ENCODE results near the gene CHCHD1.
"Not testable (repeated sequence)": the region's sequence is repeated elsewhere in the genome, so short reads cannot be mapped to it uniquely, and the experiment has no call there.

DNA sequence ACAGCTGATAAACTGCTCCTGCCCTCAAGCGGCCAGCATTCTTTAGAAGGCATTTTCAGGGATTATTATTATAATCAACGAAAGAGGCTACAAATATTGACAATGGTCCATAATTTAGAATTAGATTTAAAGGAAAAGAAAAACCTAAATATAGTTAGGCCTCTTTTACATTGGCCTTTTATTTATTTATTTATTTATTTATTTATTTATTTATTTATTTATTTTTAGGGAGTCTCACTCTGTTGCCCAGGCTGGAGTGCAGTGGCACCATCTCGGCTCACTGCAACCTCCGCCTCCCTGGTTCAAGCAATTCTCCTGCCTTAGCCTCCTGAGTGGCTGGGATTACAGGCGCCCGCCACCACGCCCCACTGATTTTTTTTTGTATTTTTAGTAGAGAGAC is 47.2 kb downstream of the CHCHD1 start:
- TF ChIP-seq, protein P1, sequence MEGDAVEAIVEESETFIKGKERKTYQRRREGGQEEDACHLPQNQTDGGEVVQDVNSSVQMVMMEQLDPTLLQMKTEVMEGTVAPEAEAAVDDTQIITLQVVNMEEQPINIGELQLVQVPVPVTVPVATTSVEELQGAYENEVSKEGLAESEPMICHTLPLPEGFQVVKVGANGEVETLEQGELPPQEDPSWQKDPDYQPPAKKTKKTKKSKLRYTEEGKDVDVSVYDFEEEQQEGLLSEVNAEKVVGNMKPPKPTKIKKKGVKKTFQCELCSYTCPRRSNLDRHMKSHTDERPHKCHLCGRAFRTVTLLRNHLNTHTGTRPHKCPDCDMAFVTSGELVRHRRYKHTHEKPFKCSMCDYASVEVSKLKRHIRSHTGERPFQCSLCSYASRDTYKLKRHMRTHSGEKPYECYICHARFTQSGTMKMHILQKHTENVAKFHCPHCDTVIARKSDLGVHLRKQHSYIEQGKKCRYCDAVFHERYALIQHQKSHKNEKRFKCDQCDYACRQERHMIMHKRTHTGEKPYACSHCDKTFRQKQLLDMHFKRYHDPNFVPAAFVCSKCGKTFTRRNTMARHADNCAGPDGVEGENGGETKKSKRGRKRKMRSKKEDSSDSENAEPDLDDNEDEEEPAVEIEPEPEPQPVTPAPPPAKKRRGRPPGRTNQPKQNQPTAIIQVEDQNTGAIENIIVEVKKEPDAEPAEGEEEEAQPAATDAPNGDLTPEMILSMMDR (IDR thresholded peaks at IDR 0.05), result not testable (repeated sequence)
- not testable (repeated sequence) for TF ChIP-seq POLR2A (IDR thresholded peaks at IDR 0.05)

Measured in suprapubic skin (tissue), 3 donors.